OCI-LY7 (cell line): ENCODE results near the gene MAX.

Source experiments
- CTCF ChIP-seq: fragments of 200-600 bp; sonication (generic); conservative IDR thresholded peaks from 2 replicates; pipeline ENCODE4 v1.5.1; 2014; ENCODE audit warnings: mild to moderate bottlenecking, antibody characterized with exemption, low read length, moderate library complexity, mixed read lengths
- EZH2phosphoT487 ChIP-seq: fragments of 200-600 bp; sonication (generic); IDR thresholded peaks from 2 replicates; pipeline ENCODE4 v1.6.1; 2018; ENCODE audit warnings: low read depth, borderline replicate concordance, mild to moderate bottlenecking, mixed run types, antibody characterized with exemption, low read length, moderate library complexity, mixed read lengths

- TF ChIP-seq CTCF (no peak), EZH2phosphoT487 (no peak)
These were observed 30.5 kb upstream of the MAX start for GRCh38 chr14:65132855-65133254.
